AG09309 (cell line): ENCODE measurements around the gene TAB3.

Source experiments
- DNase-seq: peaks from one replicate; pipeline ENCODE4 v3.0.0-alpha.2; 2010; ENCODE audit warnings: low read depth
- H3K4me3 ChIP-seq: 2 replicates; pipeline ENCODE4 v1.5.1; 2011; ENCODE audit warnings: mild to moderate bottlenecking, low read depth, low read length, moderate library complexity; ENCODE audit not compliant: control insufficient read depth
- CTCF ChIP-seq: IDR thresholded peaks from 2 replicates; pipeline ENCODE4 v1.5.1; 2011; ENCODE audit warnings: mild to moderate bottlenecking, low read depth, low read length, inconsistent platforms; ENCODE audit not compliant: insufficient read depth, control insufficient read depth; ENCODE audit errors: missing control alignments

The TAB3 gene

GRCh38 chrX:30880058-30880457 is 9.0 kb downstream of the TAB3 start:
- no peak overlapping the region for H3K4me3 ChIP-seq
- TF ChIP-seq CTCF = no peak
- no peak for DNase-seq

GRCh38 chrX:30876367-30876766 is 12.7 kb downstream of the TAB3 start:
- DNase-seq = no peak
- no peak overlapping the region for H3K4me3 ChIP-seq
- TF ChIP-seq CTCF = no peak

- no peak for TF ChIP-seq CTCF
- peak; percentile 24 for DNase-seq
- H3K4me3 ChIP-seq = no peak overlapping the region
Observed at GRCh38 chrX:30875957-30876356, 13.1 kb downstream of the TAB3 start.

GRCh38 chrX:30874851-30875250 is 14.2 kb downstream of the TAB3 start:
- TF ChIP-seq CTCF = no peak
- DNase-seq = no peak
- H3K4me3 ChIP-seq = no peak overlapping the region

- H3K4me3 ChIP-seq = no peak overlapping the region
- no peak for TF ChIP-seq CTCF
- no peak for DNase-seq
Observed at GRCh38 chrX:30870572-30870971, 18.5 kb downstream of the TAB3 start.

- no peak for DNase-seq
- TF ChIP-seq CTCF = no peak
- H3K4me3 ChIP-seq = no peak overlapping the region
Observed at GRCh38 chrX:30865612-30866011, 23.4 kb downstream of the TAB3 start.

GRCh38 chrX:30865015-30865414 is 24.0 kb downstream of the TAB3 start:
- H3K4me3 ChIP-seq = no peak overlapping the region
- no peak for TF ChIP-seq CTCF
- DNase-seq = no peak
